ENCODE results near the gene HMBS.
"Not testable (repeated sequence)": the region's sequence is repeated elsewhere in the genome, so short reads cannot be mapped to it uniquely, and the experiment has no call there.

- TF ChIP-seq, protein P1, sequence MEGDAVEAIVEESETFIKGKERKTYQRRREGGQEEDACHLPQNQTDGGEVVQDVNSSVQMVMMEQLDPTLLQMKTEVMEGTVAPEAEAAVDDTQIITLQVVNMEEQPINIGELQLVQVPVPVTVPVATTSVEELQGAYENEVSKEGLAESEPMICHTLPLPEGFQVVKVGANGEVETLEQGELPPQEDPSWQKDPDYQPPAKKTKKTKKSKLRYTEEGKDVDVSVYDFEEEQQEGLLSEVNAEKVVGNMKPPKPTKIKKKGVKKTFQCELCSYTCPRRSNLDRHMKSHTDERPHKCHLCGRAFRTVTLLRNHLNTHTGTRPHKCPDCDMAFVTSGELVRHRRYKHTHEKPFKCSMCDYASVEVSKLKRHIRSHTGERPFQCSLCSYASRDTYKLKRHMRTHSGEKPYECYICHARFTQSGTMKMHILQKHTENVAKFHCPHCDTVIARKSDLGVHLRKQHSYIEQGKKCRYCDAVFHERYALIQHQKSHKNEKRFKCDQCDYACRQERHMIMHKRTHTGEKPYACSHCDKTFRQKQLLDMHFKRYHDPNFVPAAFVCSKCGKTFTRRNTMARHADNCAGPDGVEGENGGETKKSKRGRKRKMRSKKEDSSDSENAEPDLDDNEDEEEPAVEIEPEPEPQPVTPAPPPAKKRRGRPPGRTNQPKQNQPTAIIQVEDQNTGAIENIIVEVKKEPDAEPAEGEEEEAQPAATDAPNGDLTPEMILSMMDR (IDR thresholded peaks at IDR 0.05), result not testable (repeated sequence)
- TF ChIP-seq POLR2A (IDR thresholded peaks at IDR 0.05), result not testable (repeated sequence)
Measured at GRCh38 chr11:119039471-119039870, 45.2 kb upstream of the HMBS start.
